ENCODE results near the gene NEU4.

- TF ChIP-seq, protein P1, sequence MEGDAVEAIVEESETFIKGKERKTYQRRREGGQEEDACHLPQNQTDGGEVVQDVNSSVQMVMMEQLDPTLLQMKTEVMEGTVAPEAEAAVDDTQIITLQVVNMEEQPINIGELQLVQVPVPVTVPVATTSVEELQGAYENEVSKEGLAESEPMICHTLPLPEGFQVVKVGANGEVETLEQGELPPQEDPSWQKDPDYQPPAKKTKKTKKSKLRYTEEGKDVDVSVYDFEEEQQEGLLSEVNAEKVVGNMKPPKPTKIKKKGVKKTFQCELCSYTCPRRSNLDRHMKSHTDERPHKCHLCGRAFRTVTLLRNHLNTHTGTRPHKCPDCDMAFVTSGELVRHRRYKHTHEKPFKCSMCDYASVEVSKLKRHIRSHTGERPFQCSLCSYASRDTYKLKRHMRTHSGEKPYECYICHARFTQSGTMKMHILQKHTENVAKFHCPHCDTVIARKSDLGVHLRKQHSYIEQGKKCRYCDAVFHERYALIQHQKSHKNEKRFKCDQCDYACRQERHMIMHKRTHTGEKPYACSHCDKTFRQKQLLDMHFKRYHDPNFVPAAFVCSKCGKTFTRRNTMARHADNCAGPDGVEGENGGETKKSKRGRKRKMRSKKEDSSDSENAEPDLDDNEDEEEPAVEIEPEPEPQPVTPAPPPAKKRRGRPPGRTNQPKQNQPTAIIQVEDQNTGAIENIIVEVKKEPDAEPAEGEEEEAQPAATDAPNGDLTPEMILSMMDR (IDR thresholded peaks at IDR 0.05) = no peak
- TF ChIP-seq POLR2A (IDR thresholded peaks at IDR 0.05) = no peak
These were observed 54.0 kb downstream of the NEU4 start for GRCh38 chr2:241862775-241863535.

All from testis (tissue), 2 donors.